RWPE2 (cell line): ENCODE measurements around the gene RTRAF.

Experiments used
- ATAC-seq: fragments of 200-7000 bp; cut with Tn5 transposase; 3 replicates; pipeline ENCODE4 v1.9.1; 2021; ENCODE audit warnings: low read depth
- DNase-seq: peaks from one replicate; pipeline ENCODE4 v3.0.0-alpha.2; 2020; ENCODE audit warnings: low spot score
- H3K27ac ChIP-seq: fragments of 450-650 bp; 2 replicates; pipeline ENCODE4 v1.5.1; 2017; ENCODE audit warnings: mild to moderate bottlenecking; ENCODE audit not compliant: poor library complexity, severe bottlenecking
- H3K27me3 ChIP-seq: fragments of 250-450 bp; sonication (Bioruptor Pico); 2 replicates; pipeline ENCODE4 v1.5.1; 2021; ENCODE audit warnings: mild to moderate bottlenecking, moderate library complexity; ENCODE audit not compliant: insufficient read depth, poor library complexity, severe bottlenecking
- H3K36me3 ChIP-seq: fragments of 250-450 bp; sonication (Bioruptor Pico); 2 replicates; pipeline ENCODE4 v1.5.1; 2020; ENCODE audit warnings: low read depth, mild to moderate bottlenecking, moderate library complexity
- H3K4me1 ChIP-seq: fragments of 250-450 bp; sonication (Bioruptor Pico); 2 replicates; pipeline ENCODE4 v1.5.1; 2021; ENCODE audit warnings: mild to moderate bottlenecking, moderate library complexity; ENCODE audit not compliant: insufficient read depth, poor library complexity, severe bottlenecking
- H3K4me3 ChIP-seq: fragments of 250-450 bp; sonication (Bioruptor Pico); 2 replicates; pipeline ENCODE4 v1.5.1; 2021; ENCODE audit warnings: mild to moderate bottlenecking, moderate library complexity; ENCODE audit not compliant: severe bottlenecking
- H3K9me3 ChIP-seq: fragments of 250-450 bp; sonication (Bioruptor Pico); 2 replicates; pipeline ENCODE4 v1.5.1; 2021; ENCODE audit warnings: mild to moderate bottlenecking, moderate library complexity; ENCODE audit not compliant: severe bottlenecking
- TF ChIP-seq, protein P1 (sequence below): fragments of 450-650 bp; IDR thresholded peaks from one replicate; pipeline ENCODE4 v1.5.1; 2017; ENCODE audit warnings: mild to moderate bottlenecking, moderate library complexity; ENCODE audit not compliant: poor library complexity, severe bottlenecking

The RTRAF gene

DNA sequence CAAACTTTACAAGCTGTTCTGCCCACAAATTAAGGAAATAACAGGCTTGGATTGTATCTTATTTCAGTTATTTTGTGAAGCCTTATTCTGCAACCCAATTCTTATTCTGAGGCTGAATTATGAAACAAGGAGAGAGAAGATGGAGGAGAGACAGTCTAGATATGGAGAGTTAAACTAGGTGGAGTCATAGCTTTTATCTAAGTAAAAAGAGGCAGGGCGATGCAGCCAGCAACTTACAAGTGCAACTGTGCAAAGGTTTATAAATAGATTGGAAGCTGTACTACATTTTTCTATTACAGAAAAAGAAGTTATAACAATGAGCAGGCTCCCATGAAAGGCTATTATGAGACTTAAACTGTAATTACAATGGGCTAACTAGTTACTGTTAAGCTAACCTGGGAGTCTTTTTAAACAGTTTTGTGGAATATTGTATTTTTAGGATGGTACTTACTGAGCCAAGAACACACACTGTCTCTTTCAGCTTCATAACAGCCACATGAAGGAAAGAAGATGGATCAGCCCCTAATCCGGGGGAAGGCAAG lies 57.1 kb downstream of the RTRAF start:
- TF ChIP-seq, protein P1, sequence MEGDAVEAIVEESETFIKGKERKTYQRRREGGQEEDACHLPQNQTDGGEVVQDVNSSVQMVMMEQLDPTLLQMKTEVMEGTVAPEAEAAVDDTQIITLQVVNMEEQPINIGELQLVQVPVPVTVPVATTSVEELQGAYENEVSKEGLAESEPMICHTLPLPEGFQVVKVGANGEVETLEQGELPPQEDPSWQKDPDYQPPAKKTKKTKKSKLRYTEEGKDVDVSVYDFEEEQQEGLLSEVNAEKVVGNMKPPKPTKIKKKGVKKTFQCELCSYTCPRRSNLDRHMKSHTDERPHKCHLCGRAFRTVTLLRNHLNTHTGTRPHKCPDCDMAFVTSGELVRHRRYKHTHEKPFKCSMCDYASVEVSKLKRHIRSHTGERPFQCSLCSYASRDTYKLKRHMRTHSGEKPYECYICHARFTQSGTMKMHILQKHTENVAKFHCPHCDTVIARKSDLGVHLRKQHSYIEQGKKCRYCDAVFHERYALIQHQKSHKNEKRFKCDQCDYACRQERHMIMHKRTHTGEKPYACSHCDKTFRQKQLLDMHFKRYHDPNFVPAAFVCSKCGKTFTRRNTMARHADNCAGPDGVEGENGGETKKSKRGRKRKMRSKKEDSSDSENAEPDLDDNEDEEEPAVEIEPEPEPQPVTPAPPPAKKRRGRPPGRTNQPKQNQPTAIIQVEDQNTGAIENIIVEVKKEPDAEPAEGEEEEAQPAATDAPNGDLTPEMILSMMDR: no peak
- H3K4me3 ChIP-seq: no peak overlapping the region
- no peak for DNase-seq
- ATAC-seq: no peak
- peaks cover 7% of the 10 kb centered on the region for H3K4me1 ChIP-seq
- no peaks in the 10 kb centered on the region for H3K9me3 ChIP-seq
- no peaks in the 10 kb centered on the region for H3K27me3 ChIP-seq
- H3K36me3 ChIP-seq: no peaks in the 10 kb centered on the region
- no peak overlapping the region for H3K27ac ChIP-seq

DNA sequence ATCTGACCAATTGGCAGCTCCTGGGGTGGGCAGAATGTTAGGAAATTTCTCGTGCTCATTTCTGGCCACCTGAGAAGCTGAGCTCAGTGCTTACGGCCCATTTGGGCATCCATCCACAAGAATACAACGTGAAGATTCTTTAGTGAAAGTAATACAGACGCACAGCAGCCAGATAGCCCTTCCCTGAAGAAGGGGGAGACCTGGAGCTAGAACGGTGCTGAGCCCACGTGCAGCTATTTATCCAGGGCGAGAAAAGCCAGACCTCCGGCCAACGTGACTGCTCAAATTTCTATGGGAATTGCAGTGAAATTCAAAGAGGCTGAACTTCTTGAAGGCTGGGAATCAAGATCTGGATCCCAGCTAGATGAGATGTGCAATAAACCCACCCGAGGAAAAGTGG lies 58.8 kb downstream of the RTRAF start:
- Histone ChIP-seq H3K4me1 (peaks cover 7% of the 10 kb centered on the region), H3K27me3 (no peaks in the 10 kb centered on the region), H3K4me3 (no peak overlapping the region), H3K9me3 (no peaks in the 10 kb centered on the region), H3K36me3 (no peaks in the 10 kb centered on the region), H3K27ac (no peak overlapping the region)
- no peak for DNase-seq
- no peak for ATAC-seq
- TF ChIP-seq, protein P1: no peak

DNA sequence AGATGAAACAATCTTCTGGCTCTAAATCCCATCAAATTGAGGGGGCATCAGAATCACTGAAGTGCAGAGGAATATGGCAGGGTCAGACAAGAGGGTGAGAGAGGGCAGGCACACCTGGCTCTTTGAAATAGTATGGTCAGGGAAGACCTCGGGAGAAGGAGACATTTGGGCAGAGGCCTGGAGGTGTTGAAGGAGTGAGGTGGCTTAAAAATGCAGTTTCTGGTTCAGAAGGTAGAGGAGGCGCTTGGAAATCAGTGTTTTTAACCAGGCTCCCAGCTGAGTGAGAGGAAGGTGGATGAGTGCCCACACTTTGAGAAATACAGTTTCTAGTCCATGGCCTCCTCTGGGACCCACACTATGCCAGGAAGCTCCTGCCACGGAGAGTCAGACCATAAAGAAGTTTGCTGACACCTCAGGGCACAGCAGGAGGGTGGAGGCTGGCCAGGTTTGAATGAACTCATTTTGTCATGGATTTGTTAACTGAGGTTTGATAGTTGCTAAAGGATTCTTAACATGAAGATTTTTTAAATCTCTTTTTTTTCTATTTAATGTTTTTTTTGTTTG lies 59.4 kb downstream of the RTRAF start:
- Histone ChIP-seq H3K9me3 (no peaks in the 10 kb centered on the region), H3K27me3 (no peaks in the 10 kb centered on the region), H3K27ac (no peak overlapping the region), H3K36me3 (no peaks in the 10 kb centered on the region), H3K4me1 (peaks cover 7% of the 10 kb centered on the region), H3K4me3 (no peak overlapping the region)
- no peak for ATAC-seq
- no peak for DNase-seq
- TF ChIP-seq, protein P1: no peak

DNA sequence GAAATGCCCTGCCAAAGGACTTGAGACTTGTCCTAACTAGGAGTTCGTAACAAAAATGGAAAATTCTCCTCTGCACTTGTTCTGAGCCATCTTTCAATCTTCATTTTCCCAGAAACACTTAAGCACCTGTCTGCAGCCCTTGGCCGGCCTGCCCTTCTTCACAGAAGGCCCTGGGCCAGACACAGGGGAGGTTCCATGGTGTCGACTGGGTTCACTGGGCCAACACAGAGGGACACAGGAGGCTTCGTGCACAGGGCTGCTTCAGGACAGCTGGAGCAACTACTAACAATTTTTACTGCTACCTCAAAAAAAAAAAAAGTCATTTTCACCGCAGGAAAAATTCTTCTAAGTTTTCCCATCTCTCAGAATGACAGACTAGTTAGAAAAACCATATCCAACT lies 59.9 kb downstream of the RTRAF start:
- Histone ChIP-seq H3K4me3 (no peak overlapping the region), H3K9me3 (no peaks in the 10 kb centered on the region), H3K36me3 (no peaks in the 10 kb centered on the region), H3K27ac (no peak overlapping the region), H3K27me3 (no peaks in the 10 kb centered on the region), H3K4me1 (peaks cover 7% of the 10 kb centered on the region)
- TF ChIP-seq, protein P1: no peak
- no peak for ATAC-seq
- no peak for DNase-seq
